ENCODE measurements around the gene NAT14.

DNA sequence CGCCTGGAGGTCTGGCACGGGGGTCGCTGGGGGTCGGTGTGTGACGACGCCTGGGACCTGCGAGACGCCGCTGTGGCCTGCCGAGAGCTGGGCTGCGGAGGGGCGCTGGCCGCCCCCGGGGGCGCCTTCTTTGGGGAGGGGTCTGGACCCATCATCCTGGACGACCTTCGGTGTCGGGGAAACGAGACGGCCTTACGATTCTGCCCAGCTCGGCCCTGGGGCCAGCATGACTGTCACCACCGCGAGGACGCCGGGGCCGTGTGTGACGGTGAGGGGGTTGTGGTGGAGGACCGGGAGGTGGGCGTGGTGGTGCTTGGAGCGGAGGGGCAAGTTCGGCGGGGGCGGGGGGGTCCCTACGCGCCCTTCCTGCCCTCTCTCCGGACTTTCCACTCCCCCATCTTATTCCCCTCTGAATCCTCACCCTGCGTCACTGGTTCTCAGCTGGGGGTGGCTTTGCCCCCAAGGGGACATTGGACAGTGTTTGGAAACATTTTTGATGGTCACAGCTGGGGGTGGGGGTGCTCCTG is 8.7 kb downstream of the NAT14 start:
- TF ChIP-seq, protein P1, sequence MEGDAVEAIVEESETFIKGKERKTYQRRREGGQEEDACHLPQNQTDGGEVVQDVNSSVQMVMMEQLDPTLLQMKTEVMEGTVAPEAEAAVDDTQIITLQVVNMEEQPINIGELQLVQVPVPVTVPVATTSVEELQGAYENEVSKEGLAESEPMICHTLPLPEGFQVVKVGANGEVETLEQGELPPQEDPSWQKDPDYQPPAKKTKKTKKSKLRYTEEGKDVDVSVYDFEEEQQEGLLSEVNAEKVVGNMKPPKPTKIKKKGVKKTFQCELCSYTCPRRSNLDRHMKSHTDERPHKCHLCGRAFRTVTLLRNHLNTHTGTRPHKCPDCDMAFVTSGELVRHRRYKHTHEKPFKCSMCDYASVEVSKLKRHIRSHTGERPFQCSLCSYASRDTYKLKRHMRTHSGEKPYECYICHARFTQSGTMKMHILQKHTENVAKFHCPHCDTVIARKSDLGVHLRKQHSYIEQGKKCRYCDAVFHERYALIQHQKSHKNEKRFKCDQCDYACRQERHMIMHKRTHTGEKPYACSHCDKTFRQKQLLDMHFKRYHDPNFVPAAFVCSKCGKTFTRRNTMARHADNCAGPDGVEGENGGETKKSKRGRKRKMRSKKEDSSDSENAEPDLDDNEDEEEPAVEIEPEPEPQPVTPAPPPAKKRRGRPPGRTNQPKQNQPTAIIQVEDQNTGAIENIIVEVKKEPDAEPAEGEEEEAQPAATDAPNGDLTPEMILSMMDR (IDR thresholded peaks at IDR 0.05): no peak
- TF ChIP-seq ZFX (IDR thresholded peaks at IDR 0.05; ENCODE audit: borderline replicate concordance): no peak

All from 22Rv1 (cell line).